GM12801 (cell line): ENCODE measurements around the gene GRM8.

ENCODE experiments used
- TF ChIP-seq, protein P1 (sequence below): IDR thresholded peaks from one replicate; pipeline ENCODE4 v1.5.1; 2011; ENCODE audit warnings: control low read depth; ENCODE audit not compliant: insufficient read length; ENCODE audit errors: extremely low read depth

Gene GRM8

DNA sequence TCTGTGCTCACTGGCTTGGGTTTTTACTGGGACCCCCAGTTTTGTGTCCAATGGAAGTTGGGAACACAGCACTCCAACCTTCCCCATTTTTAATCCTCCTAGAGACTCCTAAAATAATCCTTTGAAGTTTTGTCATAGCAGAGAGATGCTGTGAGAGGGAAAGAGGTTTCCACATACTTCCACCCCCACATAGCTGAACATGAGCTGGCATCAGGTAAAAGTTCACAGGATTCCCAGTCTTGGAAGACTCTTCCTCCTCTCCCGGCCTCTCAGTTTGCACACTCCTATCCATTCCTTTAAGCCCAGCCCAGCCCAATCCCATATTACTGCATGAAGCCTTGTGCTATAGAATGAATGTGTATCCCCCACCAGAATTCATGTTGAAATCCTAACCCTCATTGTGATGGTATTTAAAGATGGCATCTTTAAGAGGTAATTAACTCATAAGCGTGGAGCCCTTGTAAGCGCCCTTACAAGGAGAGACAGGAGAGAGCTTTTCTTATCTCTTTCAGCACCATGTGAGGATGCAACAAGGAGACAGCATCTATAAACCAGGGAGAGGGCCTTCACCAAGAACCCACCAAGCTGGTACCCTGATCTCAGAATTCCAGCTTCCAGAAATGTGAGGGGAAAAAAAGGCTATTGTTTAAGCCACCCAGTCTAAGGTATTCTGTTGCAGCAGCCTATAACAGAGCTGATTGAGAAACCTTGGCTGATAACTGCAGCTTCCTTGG lies 22.4 kb downstream of the GRM8 start:
- TF ChIP-seq, protein P1, sequence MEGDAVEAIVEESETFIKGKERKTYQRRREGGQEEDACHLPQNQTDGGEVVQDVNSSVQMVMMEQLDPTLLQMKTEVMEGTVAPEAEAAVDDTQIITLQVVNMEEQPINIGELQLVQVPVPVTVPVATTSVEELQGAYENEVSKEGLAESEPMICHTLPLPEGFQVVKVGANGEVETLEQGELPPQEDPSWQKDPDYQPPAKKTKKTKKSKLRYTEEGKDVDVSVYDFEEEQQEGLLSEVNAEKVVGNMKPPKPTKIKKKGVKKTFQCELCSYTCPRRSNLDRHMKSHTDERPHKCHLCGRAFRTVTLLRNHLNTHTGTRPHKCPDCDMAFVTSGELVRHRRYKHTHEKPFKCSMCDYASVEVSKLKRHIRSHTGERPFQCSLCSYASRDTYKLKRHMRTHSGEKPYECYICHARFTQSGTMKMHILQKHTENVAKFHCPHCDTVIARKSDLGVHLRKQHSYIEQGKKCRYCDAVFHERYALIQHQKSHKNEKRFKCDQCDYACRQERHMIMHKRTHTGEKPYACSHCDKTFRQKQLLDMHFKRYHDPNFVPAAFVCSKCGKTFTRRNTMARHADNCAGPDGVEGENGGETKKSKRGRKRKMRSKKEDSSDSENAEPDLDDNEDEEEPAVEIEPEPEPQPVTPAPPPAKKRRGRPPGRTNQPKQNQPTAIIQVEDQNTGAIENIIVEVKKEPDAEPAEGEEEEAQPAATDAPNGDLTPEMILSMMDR, result no peak

DNA sequence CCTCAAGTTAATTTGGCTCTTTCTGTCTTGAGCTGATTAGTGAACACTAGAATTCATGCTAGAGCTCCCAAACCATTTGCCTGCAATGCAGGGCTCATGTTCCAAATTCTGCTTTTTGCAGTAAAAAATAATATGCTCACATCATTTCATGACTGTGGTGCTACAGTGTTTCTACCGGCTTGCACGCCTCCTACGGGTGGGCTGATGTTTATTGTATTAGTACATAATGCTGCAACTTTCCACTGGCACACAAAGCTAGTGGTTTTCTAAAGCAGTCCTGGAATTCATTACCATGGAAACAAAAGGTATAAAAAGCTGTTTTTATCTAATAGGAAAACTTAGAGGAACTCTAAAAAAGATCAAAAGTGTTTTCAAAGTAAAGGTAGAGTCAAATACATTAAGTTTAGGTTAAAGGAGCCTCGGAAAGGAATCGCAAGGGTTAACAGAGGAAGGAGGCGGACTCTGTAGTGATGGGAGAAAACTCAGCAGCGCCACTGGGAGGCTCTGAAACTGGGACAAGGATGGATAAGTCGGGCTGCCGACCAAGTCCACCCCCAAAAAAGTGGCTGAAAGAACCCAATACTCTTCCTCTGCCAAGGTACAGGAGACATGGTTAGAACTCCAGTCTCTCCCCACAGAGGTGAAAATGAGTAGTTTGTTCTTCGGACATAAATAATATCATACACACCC lies 25.9 kb downstream of the GRM8 start:
- TF ChIP-seq, protein P1, result no peak

- TF ChIP-seq, protein P1, result no peak
Measured at GRCh38 chr7:127221731-127222130, 31.0 kb downstream of the GRM8 start.

DNA sequence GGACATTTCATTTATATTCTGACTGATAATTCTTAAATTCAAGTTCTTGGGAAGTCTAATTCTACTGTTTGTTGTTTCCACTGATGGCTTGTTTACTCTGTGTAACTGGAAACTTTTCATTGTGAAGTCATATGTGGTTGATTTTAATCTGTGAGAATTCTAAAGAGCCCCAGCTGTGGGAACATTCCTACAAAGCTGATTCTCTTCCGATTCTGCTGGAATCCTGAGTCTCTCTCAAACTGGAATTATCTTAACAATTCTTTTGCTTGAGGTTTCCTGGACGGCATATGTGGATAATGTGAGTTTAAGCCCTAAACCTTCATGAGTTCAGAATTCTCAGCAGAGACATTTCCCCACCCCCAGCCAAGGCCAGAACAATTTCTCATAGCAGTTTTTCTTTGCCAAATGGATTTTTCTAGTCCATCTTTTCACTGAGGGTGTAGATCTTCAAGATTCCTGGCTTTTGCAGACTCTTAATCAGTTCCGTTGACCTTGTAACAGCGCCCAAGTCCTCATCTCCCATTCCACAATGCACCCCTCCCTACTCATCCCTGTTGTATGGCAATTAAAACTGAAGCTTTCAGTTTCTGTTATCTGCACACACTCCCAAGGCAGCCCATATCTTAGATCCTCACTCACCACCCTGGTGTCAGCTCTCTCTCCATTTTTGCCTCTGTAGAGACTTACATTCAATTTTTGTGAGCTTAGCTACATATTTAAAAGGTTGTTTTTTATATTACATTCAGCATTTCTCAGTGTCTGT lies 37.6 kb downstream of the GRM8 start:
- TF ChIP-seq, protein P1, result no peak

- TF ChIP-seq, protein P1, result no peak
Measured at GRCh38 chr7:127209886-127210285, 42.9 kb downstream of the GRM8 start.

GRCh38 chr7:127208860-127209259 lies 43.9 kb downstream of the GRM8 start:
- TF ChIP-seq, protein P1, result no peak

- TF ChIP-seq, protein P1, result no peak
Measured at GRCh38 chr7:127208351-127208750, 44.4 kb downstream of the GRM8 start.
